ENCODE results near the gene HEXD. TPM values are rescaled to one million over a fixed set of nuclear protein-coding genes. Genes with fewer than 3 reads are reported as not detected.

Gene HEXD
- polyA plus RNA-seq, 1 donor = 29.3 TPM

GRCh38 chr17:82489851-82490511, 71.8 kb downstream of the HEXD start:
- DNase-seq = no peak

GRCh38 chr17:82490512-82491195, 72.5 kb downstream of the HEXD start:
- DNase-seq = no peak

- no peak for DNase-seq
These were observed 73.0 kb downstream of the HEXD start for GRCh38 chr17:82491196-82491530.

GRCh38 chr17:82491533-82491932, 73.4 kb downstream of the HEXD start:
- no peak for DNase-seq

Other genes with a start within 250 kb of the HEXD start
- gene CCDC57, start 205.5 kb upstream of the HEXD start, polyA plus RNA-seq (ENCODE audit: insufficient read length) = 73.9 TPM
- 5.6 TPM for gene SLC16A3, start 189.3 kb upstream of the HEXD start, polyA plus RNA-seq (ENCODE audit: insufficient read length)
- gene CSNK1D, start 144.6 kb upstream of the HEXD start, polyA plus RNA-seq (ENCODE audit: insufficient read length) = 125 TPM
- gene CD7, start 100.7 kb upstream of the HEXD start, polyA plus RNA-seq (ENCODE audit: insufficient read length) = 0.18 TPM
- 1.3 TPM for gene SECTM1, start 84.6 kb upstream of the HEXD start, polyA plus RNA-seq (ENCODE audit: insufficient read length)
- not detected for gene TEX19, start 59.1 kb upstream of the HEXD start, polyA plus RNA-seq (ENCODE audit: insufficient read length)
- 0.40 TPM for gene UTS2R, start 46.6 kb upstream of the HEXD start, polyA plus RNA-seq (ENCODE audit: insufficient read length)
- gene OGFOD3, start 239 bp downstream of the HEXD start, polyA plus RNA-seq (ENCODE audit: insufficient read length) = 23.2 TPM
- gene CYBC1, start 32.4 kb downstream of the HEXD start, polyA plus RNA-seq (ENCODE audit: insufficient read length) = 43.3 TPM
- 98.1 TPM for gene NARF, start 40.4 kb downstream of the HEXD start, polyA plus RNA-seq (ENCODE audit: insufficient read length)
- gene FOXK2, start 101.4 kb downstream of the HEXD start, polyA plus RNA-seq (ENCODE audit: insufficient read length) = 38.3 TPM
- 106 TPM for gene WDR45B, start 230.1 kb downstream of the HEXD start, polyA plus RNA-seq (ENCODE audit: insufficient read length)